HepG2 (cell line): ENCODE results near the gene CABLES2. TPM values are rescaled to one million over a fixed set of nuclear protein-coding genes. Genes with fewer than 3 reads are reported as not detected.
A peak's percentile ranks its signal among the peaks of the same experiment; 100 is the strongest.

Source experiments
- HNRNPK ChIP-seq: fragments of 200-400 bp; formaldehyde crosslinking; IDR thresholded peaks from 2 replicates; pipeline ENCODE4 v1.6.1; 2018; ENCODE audit warnings: low read length, low read depth, moderate library complexity, mild to moderate bottlenecking; ENCODE audit not compliant: poor library complexity, severe bottlenecking
- IRX3 ChIP-seq: sonication (generic); formaldehyde crosslinking; IDR thresholded peaks from 2 replicates; pipeline ENCODE4 v1.8.1; 2023; ENCODE audit warnings: mild to moderate bottlenecking, low read depth, missing genetic modification reagents, borderline replicate concordance
- ISX ChIP-seq: sonication (generic); formaldehyde crosslinking; conservative IDR thresholded peaks from 2 replicates; pipeline ENCODE4 v1.5.0; 2020; ENCODE audit warnings: missing genetic modification reagents
- KMT2A ChIP-seq: sonication (generic); formaldehyde crosslinking; IDR thresholded peaks from 2 replicates; pipeline ENCODE4 v1.4.0; 2020; ENCODE audit warnings: missing genetic modification reagents
- MBNL3 ChIP-seq: fragments of 250-450 bp; sonication (Bioruptor Pico); conservative IDR thresholded peaks from 2 replicates; pipeline ENCODE4 v1.8.0; 2022; ENCODE audit warnings: mild to moderate bottlenecking, inconsistent platforms
- MXD4 ChIP-seq: IDR thresholded peaks from 2 replicates; pipeline ENCODE4 v1.6.1; 2016; ENCODE audit warnings: mild to moderate bottlenecking, missing biosample characterization, missing genetic modification reagents
- NAIF1 ChIP-seq: sonication (generic); formaldehyde crosslinking; IDR thresholded peaks from 2 replicates; pipeline ENCODE4 v1.5.0; 2020; ENCODE audit warnings: mild to moderate bottlenecking, missing genetic modification reagents, borderline replicate concordance
- POLR2AphosphoS5 ChIP-seq: IDR thresholded peaks from 2 replicates; pipeline ENCODE4 v1.6.1; 2012; ENCODE audit warnings: low read depth, low read length
- PPARG ChIP-seq: conservative IDR thresholded peaks from 2 replicates; pipeline ENCODE4 v1.6.1; 2016; ENCODE audit warnings: missing biosample characterization, missing genetic modification reagents
- RFXAP ChIP-seq: sonication (generic); formaldehyde crosslinking; IDR thresholded peaks from 2 replicates; pipeline ENCODE4 v1.4.0; 2020; ENCODE audit warnings: missing genetic modification reagents, borderline replicate concordance
- SP4 ChIP-seq: sonication (generic); formaldehyde crosslinking; IDR thresholded peaks from 2 replicates; pipeline ENCODE4 v1.8.1; 2023; ENCODE audit warnings: mild to moderate bottlenecking, missing genetic modification reagents
- TARDBP ChIP-seq: sonication (generic); formaldehyde crosslinking; IDR thresholded peaks from 2 replicates; pipeline ENCODE4 v1.8.0; 2022; ENCODE audit warnings: mild to moderate bottlenecking, missing genetic modification reagents
- ZFP36L1 ChIP-seq: sonication (generic); formaldehyde crosslinking; IDR thresholded peaks from 2 replicates; pipeline ENCODE4 v1.8.0; 2022; ENCODE audit warnings: mild to moderate bottlenecking, missing genetic modification reagents, moderate library complexity
- ZFP82 ChIP-seq: sonication (generic); formaldehyde crosslinking; IDR thresholded peaks from 2 replicates; pipeline ENCODE4 v1.5.1; 2020; ENCODE audit warnings: mild to moderate bottlenecking, missing genetic modification reagents, borderline replicate concordance
- ZNF230 ChIP-seq: sonication (generic); formaldehyde crosslinking; IDR thresholded peaks from 2 replicates; pipeline ENCODE4 v1.4.0; 2020; ENCODE audit warnings: mild to moderate bottlenecking, missing genetic modification reagents
- ZNF790 ChIP-seq: sonication (generic); formaldehyde crosslinking; IDR thresholded peaks from 2 replicates; pipeline ENCODE4 v1.8.0; 2022; ENCODE audit warnings: missing genetic modification reagents, mild to moderate bottlenecking, borderline replicate concordance
- polyA plus RNA-seq, 8 experiments: library from polyadenylated mRNA; depleted of rRNA in 3 of 8; stranded (reverse) in 7 of 8; unstranded in 1 of 8; fragments of >200 nt; fragmentation: Illumina TruSeq in 4 of 8; extraction: Trizol in 4 of 8; gene quantifications; 2 replicates each; pipeline versions ENCODE4 v1.2.1 to v1.2.3, GENCODE V29; 2011 to 2016; ENCODE audit warnings: low read depth in 4 of 8, missing spikeins in 1 of 8, mixed read lengths in 1 of 8; ENCODE audit not compliant: insufficient read depth in 1 of 8
- total RNA-seq, 5 experiments: library from RNA; depleted of rRNA; stranded (reverse); fragments of >200 nt; fragmentation: Illumina TruSeq; extraction: Trizol; gene quantifications; 2 replicates each; pipeline ENCODE4 v1.2.3, GENCODE V29; 2016; ENCODE audit warnings: low read depth in 1 of 5
- TF ChIP-seq, protein P1 (sequence below): sonication (generic); formaldehyde crosslinking; IDR thresholded peaks from 2 replicates; pipeline ENCODE4 v1.5.1; 2020; ENCODE audit warnings: mild to moderate bottlenecking, missing genetic modification reagents, borderline replicate concordance
- TF ChIP-seq, protein P2 (sequence below): sonication (generic); formaldehyde crosslinking; IDR thresholded peaks from 2 replicates; pipeline ENCODE4 v1.4.0; 2020; ENCODE audit warnings: missing genetic modification reagents
- TF ChIP-seq, protein P3 (sequence below): conservative IDR thresholded peaks from 2 replicates; pipeline ENCODE4 v1.6.1; 2018; ENCODE audit warnings: missing genetic modification reagents
- TF ChIP-seq, protein P4 (sequence below): sonication (generic); formaldehyde crosslinking; IDR thresholded peaks from 2 replicates; pipeline ENCODE4 v1.9.0; 2021; ENCODE audit warnings: missing genetic modification reagents, borderline replicate concordance
- TF ChIP-seq, protein P5 (sequence below): IDR thresholded peaks from 2 replicates; pipeline ENCODE4 v1.6.1; 2012; ENCODE audit warnings: inconsistent platforms

Gene CABLES2
- total and polyA plus RNA-seq, 2 of the 13 experiments (the other 11 are each of a cell fraction or from before 2014, with no cell fraction given) = 5.2 to 9.7 TPM

DNA sequence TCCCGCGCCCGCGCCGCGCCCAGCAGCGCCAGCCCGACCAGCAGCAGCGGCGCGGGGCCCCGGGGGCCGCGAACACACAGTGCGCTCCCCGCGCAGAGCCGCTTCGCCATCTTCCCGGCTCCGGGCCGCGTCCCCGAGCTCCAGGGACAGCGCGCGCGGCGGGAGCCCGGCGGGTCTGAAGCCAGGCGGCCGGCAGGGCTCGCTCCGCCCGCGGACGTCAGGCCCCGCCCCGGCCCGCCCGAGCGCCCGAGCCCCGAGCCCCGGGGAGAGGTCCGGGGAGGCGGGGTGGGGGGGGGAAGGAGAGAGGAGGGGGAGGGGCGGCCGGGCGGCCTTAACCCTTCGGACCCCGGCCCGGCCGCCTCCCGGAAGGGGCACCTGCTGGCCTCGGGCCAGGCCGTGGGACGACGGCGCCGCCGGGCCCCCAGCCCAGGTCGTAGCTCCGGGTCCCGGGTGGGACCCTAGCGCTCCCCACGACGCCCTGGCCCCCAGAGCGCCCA is 39.9 kb downstream of the CABLES2 start, which contains the start of gene LAMA5 (continued):
- TF ChIP-seq HNRNPK (peak; percentile 100), ZNF790 (peak; percentile 39; the same call in 1 of the 2 replicates), SP4 (CRISPR knock-in tag) (peak; percentile 70), ZFP82 (no peak), RFXAP (CRISPR knock-in tag) (peak; percentile 52; the same call in 1 of the 2 replicates), PPARG (CRISPR knock-in tag) (peak; percentile 11; the same call in 1 of the 2 replicates), NAIF1 (CRISPR knock-in tag) (peak; percentile 19; the same call in 1 of the 2 replicates), MXD4 (CRISPR knock-in tag) (no peak), TARDBP (CRISPR knock-in tag) (0 out of 2 replicates have a peak, but pooled peaks have one; percentile 36), ZFP36L1 (CRISPR knock-in tag) (no peak), KMT2A (CRISPR knock-in tag) (no peak), MBNL3 (CRISPR knock-in tag) (no peak), ZNF230 (CRISPR knock-in tag) (no peak), ISX (CRISPR knock-in tag) (no peak), POLR2AphosphoS5 (peak; percentile 54; the same call in 1 of the 2 replicates), IRX3 (CRISPR knock-in tag) (peak; percentile 83)
- TF ChIP-seq, protein P1, sequence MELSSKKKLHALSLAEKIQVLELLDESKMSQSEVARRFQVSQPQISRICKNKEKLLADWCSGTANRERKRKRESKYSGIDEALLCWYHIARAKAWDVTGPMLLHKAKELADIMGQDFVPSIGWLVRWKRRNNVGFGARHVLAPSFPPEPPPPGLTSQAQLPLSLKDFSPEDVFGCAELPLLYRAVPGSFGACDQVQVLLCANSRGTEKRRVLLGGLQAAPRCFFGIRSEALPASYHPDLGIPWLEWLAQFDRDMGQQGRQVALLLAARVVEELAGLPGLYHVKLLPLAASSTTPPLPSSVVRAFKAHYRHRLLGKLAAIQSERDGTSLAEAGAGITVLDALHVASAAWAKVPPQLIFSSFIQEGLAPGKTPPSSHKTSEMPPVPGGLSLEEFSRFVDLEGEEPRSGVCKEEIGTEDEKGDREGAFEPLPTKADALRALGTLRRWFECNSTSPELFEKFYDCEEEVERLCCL (CRISPR knock-in tag) = no peak
- TF ChIP-seq, protein P2, sequence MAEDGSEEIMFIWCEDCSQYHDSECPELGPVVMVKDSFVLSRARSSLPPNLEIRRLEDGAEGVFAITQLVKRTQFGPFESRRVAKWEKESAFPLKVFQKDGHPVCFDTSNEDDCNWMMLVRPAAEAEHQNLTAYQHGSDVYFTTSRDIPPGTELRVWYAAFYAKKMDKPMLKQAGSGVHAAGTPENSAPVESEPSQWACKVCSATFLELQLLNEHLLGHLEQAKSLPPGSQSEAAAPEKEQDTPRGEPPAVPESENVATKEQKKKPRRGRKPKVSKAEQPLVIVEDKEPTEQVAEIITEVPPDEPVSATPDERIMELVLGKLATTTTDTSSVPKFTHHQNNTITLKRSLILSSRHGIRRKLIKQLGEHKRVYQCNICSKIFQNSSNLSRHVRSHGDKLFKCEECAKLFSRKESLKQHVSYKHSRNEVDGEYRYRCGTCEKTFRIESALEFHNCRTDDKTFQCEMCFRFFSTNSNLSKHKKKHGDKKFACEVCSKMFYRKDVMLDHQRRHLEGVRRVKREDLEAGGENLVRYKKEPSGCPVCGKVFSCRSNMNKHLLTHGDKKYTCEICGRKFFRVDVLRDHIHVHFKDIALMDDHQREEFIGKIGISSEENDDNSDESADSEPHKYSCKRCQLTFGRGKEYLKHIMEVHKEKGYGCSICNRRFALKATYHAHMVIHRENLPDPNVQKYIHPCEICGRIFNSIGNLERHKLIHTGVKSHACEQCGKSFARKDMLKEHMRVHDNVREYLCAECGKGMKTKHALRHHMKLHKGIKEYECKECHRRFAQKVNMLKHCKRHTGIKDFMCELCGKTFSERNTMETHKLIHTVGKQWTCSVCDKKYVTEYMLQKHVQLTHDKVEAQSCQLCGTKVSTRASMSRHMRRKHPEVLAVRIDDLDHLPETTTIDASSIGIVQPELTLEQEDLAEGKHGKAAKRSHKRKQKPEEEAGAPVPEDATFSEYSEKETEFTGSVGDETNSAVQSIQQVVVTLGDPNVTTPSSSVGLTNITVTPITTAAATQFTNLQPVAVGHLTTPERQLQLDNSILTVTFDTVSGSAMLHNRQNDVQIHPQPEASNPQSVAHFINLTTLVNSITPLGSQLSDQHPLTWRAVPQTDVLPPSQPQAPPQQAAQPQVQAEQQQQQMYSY (CRISPR knock-in tag) = 0 out of 2 replicates have a peak, but pooled peaks have one; percentile 7
- TF ChIP-seq, protein P3, sequence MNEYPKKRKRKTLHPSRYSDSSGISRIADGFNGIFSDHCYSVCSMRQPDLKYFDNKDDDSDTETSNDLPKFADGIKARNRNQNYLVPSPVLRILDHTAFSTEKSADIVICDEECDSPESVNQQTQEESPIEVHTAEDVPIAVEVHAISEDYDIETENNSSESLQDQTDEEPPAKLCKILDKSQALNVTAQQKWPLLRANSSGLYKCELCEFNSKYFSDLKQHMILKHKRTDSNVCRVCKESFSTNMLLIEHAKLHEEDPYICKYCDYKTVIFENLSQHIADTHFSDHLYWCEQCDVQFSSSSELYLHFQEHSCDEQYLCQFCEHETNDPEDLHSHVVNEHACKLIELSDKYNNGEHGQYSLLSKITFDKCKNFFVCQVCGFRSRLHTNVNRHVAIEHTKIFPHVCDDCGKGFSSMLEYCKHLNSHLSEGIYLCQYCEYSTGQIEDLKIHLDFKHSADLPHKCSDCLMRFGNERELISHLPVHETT (CRISPR knock-in tag) = no peak
- TF ChIP-seq, protein P4, sequence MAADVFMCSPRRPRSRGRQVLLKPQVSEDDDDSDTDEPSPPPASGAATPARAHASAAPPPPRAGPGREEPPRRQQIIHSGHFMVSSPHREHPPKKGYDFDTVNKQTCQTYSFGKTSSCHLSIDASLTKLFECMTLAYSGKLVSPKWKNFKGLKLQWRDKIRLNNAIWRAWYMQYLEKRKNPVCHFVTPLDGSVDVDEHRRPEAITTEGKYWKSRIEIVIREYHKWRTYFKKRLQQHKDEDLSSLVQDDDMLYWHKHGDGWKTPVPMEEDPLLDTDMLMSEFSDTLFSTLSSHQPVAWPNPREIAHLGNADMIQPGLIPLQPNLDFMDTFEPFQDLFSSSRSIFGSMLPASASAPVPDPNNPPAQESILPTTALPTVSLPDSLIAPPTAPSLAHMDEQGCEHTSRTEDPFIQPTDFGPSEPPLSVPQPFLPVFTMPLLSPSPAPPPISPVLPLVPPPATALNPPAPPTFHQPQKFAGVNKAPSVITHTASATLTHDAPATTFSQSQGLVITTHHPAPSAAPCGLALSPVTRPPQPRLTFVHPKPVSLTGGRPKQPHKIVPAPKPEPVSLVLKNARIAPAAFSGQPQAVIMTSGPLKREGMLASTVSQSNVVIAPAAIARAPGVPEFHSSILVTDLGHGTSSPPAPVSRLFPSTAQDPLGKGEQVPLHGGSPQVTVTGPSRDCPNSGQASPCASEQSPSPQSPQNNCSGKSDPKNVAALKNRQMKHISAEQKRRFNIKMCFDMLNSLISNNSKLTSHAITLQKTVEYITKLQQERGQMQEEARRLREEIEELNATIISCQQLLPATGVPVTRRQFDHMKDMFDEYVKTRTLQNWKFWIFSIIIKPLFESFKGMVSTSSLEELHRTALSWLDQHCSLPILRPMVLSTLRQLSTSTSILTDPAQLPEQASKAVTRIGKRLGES (CRISPR knock-in tag) = peak; percentile 46; the same call in 1 of the 2 replicates
- TF ChIP-seq, protein P5, sequence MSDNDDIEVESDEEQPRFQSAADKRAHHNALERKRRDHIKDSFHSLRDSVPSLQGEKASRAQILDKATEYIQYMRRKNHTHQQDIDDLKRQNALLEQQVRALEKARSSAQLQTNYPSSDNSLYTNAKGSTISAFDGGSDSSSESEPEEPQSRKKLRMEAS = no peak; the same call in 1 of the 2 replicates
